ENCODE measurements around the gene TP53.

Gene TP53

DNA sequence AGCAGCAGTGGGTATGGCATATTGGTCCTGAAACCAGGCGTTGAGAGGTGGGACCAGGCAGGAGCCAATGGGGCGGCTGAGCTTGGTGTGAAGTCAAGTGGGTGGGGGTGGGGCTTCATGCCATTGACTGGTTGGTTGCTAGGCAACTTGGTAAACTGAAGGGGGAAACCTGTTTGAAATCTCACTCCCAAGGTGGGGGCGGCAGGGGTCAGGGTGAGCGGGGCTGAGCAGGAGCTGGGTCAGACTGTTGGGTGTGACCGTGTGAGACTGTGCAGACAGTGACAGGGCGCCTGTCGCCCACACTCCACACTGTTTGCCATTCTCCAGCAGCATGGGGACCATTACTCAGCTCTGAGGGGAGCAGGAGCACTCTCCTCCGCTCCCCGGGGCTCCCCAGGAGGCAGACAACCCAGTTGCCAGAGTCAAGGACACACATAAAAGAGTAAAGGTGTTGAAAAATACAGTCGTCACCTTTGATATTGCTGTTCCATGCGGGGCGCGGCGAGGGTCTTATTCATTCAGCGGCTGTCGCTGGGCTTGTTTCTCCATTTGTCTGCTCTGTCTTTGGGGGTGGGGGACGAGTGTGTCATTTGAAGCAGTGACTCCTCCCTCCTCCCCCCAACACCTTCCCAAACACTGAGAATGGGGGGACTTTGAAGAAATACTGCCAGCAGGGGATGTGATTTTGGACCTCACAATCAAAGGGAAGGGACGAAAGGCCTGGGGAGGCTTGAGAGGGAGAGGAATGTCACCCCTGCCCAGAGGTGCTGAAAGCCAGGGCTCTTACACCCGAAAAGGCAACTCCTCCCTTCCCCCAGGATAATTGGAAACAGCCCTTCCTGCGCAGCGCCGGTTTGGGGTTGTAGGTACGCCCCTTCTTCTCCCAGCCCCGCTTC is 16.5 kb upstream of the TP53 start (continued):
- no peak for TF ChIP-seq ZNF792 (tag by site-specific recombination; IDR thresholded peaks at IDR 0.05)
- 0 out of 2 replicates have a peak, but pooled peaks have one; percentile 5 for TF ChIP-seq ZNF600 (tag by site-specific recombination; IDR thresholded peaks at IDR 0.05)
- TF ChIP-seq ZNF18 (tag by site-specific recombination; IDR thresholded peaks at IDR 0.05) = peak; percentile 97
- TF ChIP-seq ZNF404 (tag by site-specific recombination; IDR thresholded peaks at IDR 0.05) = no peak
- peak; percentile 84 for TF ChIP-seq EGR2 (tag by site-specific recombination; IDR thresholded peaks at IDR 0.05; ENCODE audit: low read depth)
- TF ChIP-seq, protein P1, sequence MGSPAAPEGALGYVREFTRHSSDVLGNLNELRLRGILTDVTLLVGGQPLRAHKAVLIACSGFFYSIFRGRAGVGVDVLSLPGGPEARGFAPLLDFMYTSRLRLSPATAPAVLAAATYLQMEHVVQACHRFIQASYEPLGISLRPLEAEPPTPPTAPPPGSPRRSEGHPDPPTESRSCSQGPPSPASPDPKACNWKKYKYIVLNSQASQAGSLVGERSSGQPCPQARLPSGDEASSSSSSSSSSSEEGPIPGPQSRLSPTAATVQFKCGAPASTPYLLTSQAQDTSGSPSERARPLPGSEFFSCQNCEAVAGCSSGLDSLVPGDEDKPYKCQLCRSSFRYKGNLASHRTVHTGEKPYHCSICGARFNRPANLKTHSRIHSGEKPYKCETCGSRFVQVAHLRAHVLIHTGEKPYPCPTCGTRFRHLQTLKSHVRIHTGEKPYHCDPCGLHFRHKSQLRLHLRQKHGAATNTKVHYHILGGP (tag by site-specific recombination; IDR thresholded peaks at IDR 0.05) = no peak
- no peak for TF ChIP-seq ZNF585B (tag by site-specific recombination; IDR thresholded peaks at IDR 0.05)
- TF ChIP-seq ZSCAN30 (tag by site-specific recombination; IDR thresholded peaks at IDR 0.05) = no peak
- no peak for TF ChIP-seq ZNF132 (tag by site-specific recombination; IDR thresholded peaks at IDR 0.05; ENCODE audit: borderline replicate concordance)
- no peak for TF ChIP-seq ZNF48 (tag by site-specific recombination; IDR thresholded peaks at IDR 0.05)
- TF ChIP-seq ZNF830 (tag by site-specific recombination; IDR thresholded peaks at IDR 0.05; ENCODE audit: low read depth) = no peak
- TF ChIP-seq ZNF341 (tag by site-specific recombination; IDR thresholded peaks at IDR 0.05; ENCODE audit: low read depth) = peak; percentile 25; the same call in 1 of the 2 replicates
- TF ChIP-seq ZBTB20 (tag by site-specific recombination; IDR thresholded peaks at IDR 0.05) = no peak
- TF ChIP-seq GLIS1 (tag by site-specific recombination; IDR thresholded peaks at IDR 0.05) = 0 out of 2 replicates have a peak, but pooled peaks have one; percentile 36
- 0 out of 2 replicates have a peak, but pooled peaks have one; percentile 32 for TF ChIP-seq KLF9 (tag by site-specific recombination; IDR thresholded peaks at IDR 0.05; ENCODE audit: low read depth)
- peak; percentile 38; the same call in 1 of the 2 replicates for TF ChIP-seq SP3 (tag by site-specific recombination; IDR thresholded peaks at IDR 0.05)
- no peak for TF ChIP-seq SETDB1 (IDR thresholded peaks at IDR 0.05; ENCODE audit: insufficient read length, low read length)

GRCh38 chr17:7702776-7703175 is 15.5 kb upstream of the TP53 start:
- H3K36me3 ChIP-seq (ENCODE audit: control insufficient read depth in 2 of 2, insufficient read depth in 1 of 2, low read length in 2 of 2) = peaks cover 5 to 40% of the 10 kb centered on the region in 2 experiments; a peak in 2 of 3 replicates
- CTCF ChIA-PET = interaction anchor here (0.7 to 7.3 kb wide), 5 partner anchors 14 to 106 kb away, joined by 3 to 49 read pairs (median 4); partner anchors contain the start of genes DNAH2, TP53 and WRAP53
- no peaks in the 10 kb centered on the region for H3K9me3 ChIP-seq (ENCODE audit: control insufficient read depth, insufficient read depth, low read depth, low read length)
- peaks cover 14% of the 10 kb centered on the region; the same call in 1 of the 2 replicates for H3K4me1 ChIP-seq (ENCODE audit: control insufficient read depth, insufficient read depth, low read length)
- POLR2A ChIA-PET = interaction anchor here (0.6 to 7.9 kb wide), 6 partner anchors 14 to 229 kb away, joined by 3 to 111 read pairs (median 5); partner anchors contain the start of genes CNTROB, DNAH2, MPDU1 and TP53
- H3K27ac ChIP-seq (ENCODE audit: extremely low read depth, low read depth, low read length) = no peak overlapping the region
- H3K4me3 ChIP-seq (ENCODE audit: low read depth, low read length) = no peak overlapping the region
- TF ChIP-seq ZNF791 (tag by site-specific recombination; IDR thresholded peaks at IDR 0.05) = no peak

DNA sequence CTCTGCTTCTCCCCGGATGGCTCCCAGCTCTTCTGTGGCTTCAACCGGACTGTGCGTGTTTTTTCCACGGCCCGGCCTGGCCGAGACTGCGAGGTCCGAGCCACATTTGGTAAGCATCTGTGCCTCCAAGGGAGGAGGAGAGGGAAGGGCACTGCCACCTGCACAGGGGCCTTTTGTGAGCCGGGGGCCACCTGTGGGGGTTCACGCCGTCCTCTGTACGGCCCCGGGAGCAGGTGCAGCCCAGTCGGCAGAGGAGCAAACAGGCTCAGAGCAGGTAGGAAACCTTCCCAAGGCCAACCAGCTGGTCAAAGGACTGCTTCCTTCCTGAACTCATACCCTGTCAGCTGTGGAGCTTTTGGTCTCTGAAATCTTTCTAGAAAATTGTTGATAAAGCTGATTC is 14.4 kb upstream of the TP53 start:
- no peak overlapping the region for H3K27ac ChIP-seq (ENCODE audit: extremely low read depth, low read depth, low read length)
- peaks cover 14% of the 10 kb centered on the region; the same call in 1 of the 2 replicates for H3K4me1 ChIP-seq (ENCODE audit: control insufficient read depth, insufficient read depth, low read length)
- no peak overlapping the region for H3K4me3 ChIP-seq (ENCODE audit: low read depth, low read length)
- CTCF ChIA-PET = interaction anchor here (0.6 to 7.3 kb wide), 3 partner anchors 9 to 82 kb away, joined by 3 to 45 read pairs (median 4); partner anchors contain the start of genes TP53 and WRAP53
- peaks cover 8 to 43% of the 10 kb centered on the region in 2 experiments; a peak in 2 of 3 replicates for H3K36me3 ChIP-seq (ENCODE audit: control insufficient read depth in 2 of 2, insufficient read depth in 1 of 2, low read length in 2 of 2)
- TF ChIP-seq ZNF521 (tag by site-specific recombination; IDR thresholded peaks at IDR 0.05) = no peak
- TF ChIP-seq ZBTB7A (tag by site-specific recombination; IDR thresholded peaks at IDR 0.05; ENCODE audit: low read depth) = no peak
- no peak for TF ChIP-seq KLF1 (tag by site-specific recombination; IDR thresholded peaks at IDR 0.05)
- no peak for TF ChIP-seq ZBTB17 (tag by site-specific recombination; IDR thresholded peaks at IDR 0.05)
- TF ChIP-seq ZNF529 (tag by site-specific recombination; IDR thresholded peaks at IDR 0.05; ENCODE audit: insufficient replicate concordance) = no peak
- TF ChIP-seq ZNF571 (tag by site-specific recombination; IDR thresholded peaks at IDR 0.05) = no peak
- no peak for TF ChIP-seq ZNF132 (tag by site-specific recombination; IDR thresholded peaks at IDR 0.05; ENCODE audit: borderline replicate concordance)
- TF ChIP-seq BCL11B (tag by site-specific recombination; IDR thresholded peaks at IDR 0.05; ENCODE audit: low read depth) = no peak
- TF ChIP-seq ZNF350 (tag by site-specific recombination; IDR thresholded peaks at IDR 0.05) = no peak
- no peak for TF ChIP-seq ZNF223 (tag by site-specific recombination; IDR thresholded peaks at IDR 0.05)
- TF ChIP-seq SP3 (tag by site-specific recombination; IDR thresholded peaks at IDR 0.05) = no peak
- TF ChIP-seq ZSCAN30 (tag by site-specific recombination; IDR thresholded peaks at IDR 0.05) = no peak
- TF ChIP-seq ZBTB8A (tag by site-specific recombination; IDR thresholded peaks at IDR 0.05) = no peak
- no peak for TF ChIP-seq BCL11A (tag by site-specific recombination; IDR thresholded peaks at IDR 0.05; ENCODE audit: low read depth)
- TF ChIP-seq ZNF248 (tag by site-specific recombination; IDR thresholded peaks at IDR 0.05) = no peak
- TF ChIP-seq ZIC2 (tag by site-specific recombination; IDR thresholded peaks at IDR 0.05) = no peak
- H3K9me3 ChIP-seq (ENCODE audit: control insufficient read depth, insufficient read depth, low read depth, low read length) = no peaks in the 10 kb centered on the region
- POLR2A ChIA-PET = interaction anchor here (7.9 kb wide), 1 partner anchor 14 kb away, joined by 111 read pairs; the partner anchor contains the start of genes TP53 and WRAP53
